ENCODE measurements around the gene DUXB.
A peak's percentile ranks its signal among the peaks of the same experiment; 100 is the strongest.

DUXB gene

GRCh38 chr16:75647492-75648264, 53.6 kb downstream of the DUXB start, which contains the start of the genes KARS1 and TERF2IP (continued):
- peak; percentile 16; the same call in 1 of the 2 replicates for TF ChIP-seq ZNF513 (tag by site-specific recombination; IDR thresholded peaks at IDR 0.05)
- no peak for TF ChIP-seq SETDB1 (IDR thresholded peaks at IDR 0.05; ENCODE audit: insufficient read length, low read length)
- TF ChIP-seq PRDM1 (tag by site-specific recombination; IDR thresholded peaks at IDR 0.05), result peak; percentile 72; the same call in 1 of the 2 replicates
- TF ChIP-seq SP3 (tag by site-specific recombination; IDR thresholded peaks at IDR 0.05), result peak; percentile 93
- peak; percentile 67 for TF ChIP-seq ZXDB (tag by site-specific recombination; IDR thresholded peaks at IDR 0.05)
- TF ChIP-seq ZNF114 (tag by site-specific recombination; IDR thresholded peaks at IDR 0.05), result no peak
- peak; percentile 40 for TF ChIP-seq ZBTB26 (tag by site-specific recombination; optimal IDR thresholded peaks at IDR 0.05)
- peak; percentile 82 for TF ChIP-seq YY2 (tag by site-specific recombination; IDR thresholded peaks at IDR 0.05)
- TF ChIP-seq ZNF692 (tag by site-specific recombination; IDR thresholded peaks at IDR 0.05), result peak; percentile 74
- TF ChIP-seq ZSCAN30 (tag by site-specific recombination; IDR thresholded peaks at IDR 0.05), result peak; percentile 74
- TF ChIP-seq ZNF19 (tag by site-specific recombination; IDR thresholded peaks at IDR 0.05; ENCODE audit: low read depth), result no peak
- peak; percentile 68; the same call in 1 of the 2 replicates for TF ChIP-seq ZNF76 (tag by site-specific recombination; IDR thresholded peaks at IDR 0.05; ENCODE audit: borderline replicate concordance, low read depth)
- 0 out of 2 replicates have a peak, but pooled peaks have one; percentile 8 for TF ChIP-seq WT1 (tag by site-specific recombination; IDR thresholded peaks at IDR 0.05)
- TF ChIP-seq ZNF174 (tag by site-specific recombination; IDR thresholded peaks at IDR 0.05), result 0 out of 2 replicates have a peak, but pooled peaks have one; percentile 53
- TF ChIP-seq ZFP69B (tag by site-specific recombination; IDR thresholded peaks at IDR 0.05), result peak; percentile 70
- TF ChIP-seq KLF1 (tag by site-specific recombination; IDR thresholded peaks at IDR 0.05), result peak; percentile 37; the same call in 1 of the 2 replicates
- peak; percentile 71 for TF ChIP-seq KLF16 (tag by site-specific recombination; IDR thresholded peaks at IDR 0.05)
- peak; percentile 6; the same call in 1 of the 2 replicates for TF ChIP-seq PATZ1 (tag by site-specific recombination; IDR thresholded peaks at IDR 0.05)
- no peak for TF ChIP-seq ATF2 (tag by site-specific recombination; IDR thresholded peaks at IDR 0.05; ENCODE audit: low read depth)
- no peak for TF ChIP-seq ZSCAN16 (tag by site-specific recombination; IDR thresholded peaks at IDR 0.05)
- TF ChIP-seq ZNF335 (tag by site-specific recombination; conservative IDR thresholded peaks at IDR 0.05), result peak; percentile 77
- no peak for TF ChIP-seq ZBTB49 (tag by site-specific recombination; IDR thresholded peaks at IDR 0.05; ENCODE audit: low read depth)
- no peak for TF ChIP-seq ZNF426 (tag by site-specific recombination; IDR thresholded peaks at IDR 0.05)

Measured in HEK293 (cell line).